Measurements from ENCODE around the gene AIFM3. TPM values are rescaled to one million over a fixed set of nuclear protein-coding genes. Genes with fewer than 3 reads are reported as not detected.

AIFM3 gene
- total and polyA plus RNA-seq, 2 of the 13 experiments (the other 11 are each of a cell fraction or from before 2014, with no cell fraction given): 9.0 to 15.3 TPM

- TF ChIP-seq ZSCAN31 (CRISPR knock-in tag; IDR thresholded peaks at IDR 0.05; ENCODE audit: low read depth): peak; percentile 37; the same call in 1 of the 2 replicates
- peak; percentile 93 for TF ChIP-seq ZSCAN30 (CRISPR knock-in tag; IDR thresholded peaks at IDR 0.05)
- TF ChIP-seq RARA (CRISPR knock-in tag; IDR thresholded peaks at IDR 0.05): peak; percentile 43
- peak; percentile 37 for TF ChIP-seq RXRA (CRISPR knock-in tag; IDR thresholded peaks at IDR 0.05)
- TF ChIP-seq ARNTL (CRISPR knock-in tag; IDR thresholded peaks at IDR 0.05): no peak
- peak; percentile 33; the same call in 1 of the 2 replicates for TF ChIP-seq CENPT (CRISPR knock-in tag; IDR thresholded peaks at IDR 0.05; ENCODE audit: low read depth)
- peak; percentile 76 for TF ChIP-seq THAP9 (CRISPR knock-in tag; IDR thresholded peaks at IDR 0.05; ENCODE audit: borderline replicate concordance)
- peak; percentile 64; the same call in 1 of the 2 replicates for TF ChIP-seq TARDBP (CRISPR knock-in tag; IDR thresholded peaks at IDR 0.05)
- TF ChIP-seq SALL1 (CRISPR knock-in tag; IDR thresholded peaks at IDR 0.05): peak; percentile 85
- no peak for TF ChIP-seq ZNF670 (CRISPR knock-in tag; IDR thresholded peaks at IDR 0.05; ENCODE audit: borderline replicate concordance)
- peak; percentile 62; the same call in 1 of the 2 replicates for TF ChIP-seq KDM4B (CRISPR knock-in tag; IDR thresholded peaks at IDR 0.05)
- TF ChIP-seq ZNF354B (CRISPR knock-in tag; IDR thresholded peaks at IDR 0.05): no peak
- no peak for TF ChIP-seq PITX1 (CRISPR knock-in tag; IDR thresholded peaks at IDR 0.05)
- TF ChIP-seq ZNF598 (CRISPR knock-in tag; IDR thresholded peaks at IDR 0.05; ENCODE audit: borderline replicate concordance): no peak
- TF ChIP-seq HMG20A (CRISPR knock-in tag; IDR thresholded peaks at IDR 0.05; ENCODE audit: borderline replicate concordance): peak; percentile 7; the same call in 1 of the 2 replicates
- peak; percentile 69 for TF ChIP-seq GABPA (IDR thresholded peaks at IDR 0.05; ENCODE audit: low read depth, low read length)
- peak; percentile 92 for TF ChIP-seq GABPA (CRISPR knock-in tag; IDR thresholded peaks at IDR 0.05; ENCODE audit: low read depth)
- no peak for TF ChIP-seq TP53 (CRISPR knock-in tag; conservative IDR thresholded peaks at IDR 0.05)
- TF ChIP-seq ZGPAT (CRISPR knock-in tag; IDR thresholded peaks at IDR 0.05): peak; percentile 99
- TF ChIP-seq PHF8 (CRISPR knock-in tag; IDR thresholded peaks at IDR 0.05): peak; percentile 84
- TF ChIP-seq NONO (IDR thresholded peaks at IDR 0.05): no peak
- peak; percentile 81 for TF ChIP-seq NONO (CRISPR knock-in tag; conservative IDR thresholded peaks at IDR 0.05)
- peak; percentile 41; the same call in 1 of the 2 replicates for TF ChIP-seq ZBTB26 (CRISPR knock-in tag; IDR thresholded peaks at IDR 0.05; ENCODE audit: borderline replicate concordance)
Measured at GRCh38 chr22:21001601-21002325, 34.7 kb downstream of the AIFM3 start, which contains the start of gene THAP7 (continued).
